Osteoblast (primary cell): ENCODE results near the gene ACBD4. TPM values are rescaled to one million over a fixed set of nuclear protein-coding genes. Genes with fewer than 3 reads are reported as not detected.

ENCODE experiments used
- DNase-seq: peaks from one replicate; pipeline ENCODE4 v3.0.0; 2011; ENCODE audit warnings: low spot score, mixed read lengths; ENCODE audit not compliant: insufficient read length; ENCODE audit errors: missing footprints
- H2AFZ ChIP-seq: 2 replicates; pipeline ENCODE4 v1.6.0; 2011; ENCODE audit warnings: mild to moderate bottlenecking, low read length
- H3K27ac ChIP-seq: 2 replicates; pipeline ENCODE4 v1.5.1; 2011; ENCODE audit warnings: mild to moderate bottlenecking, low read depth, low read length, moderate library complexity
- H3K27me3 ChIP-seq: 2 replicates; pipeline ENCODE4 v1.6.0; 2012; ENCODE audit warnings: mild to moderate bottlenecking, control low read depth, inconsistent platforms, low read length, moderate library complexity; ENCODE audit not compliant: insufficient read depth
- H3K36me3 ChIP-seq: 2 replicates; pipeline ENCODE4 v1.5.1; 2011; ENCODE audit warnings: mild to moderate bottlenecking, low read length, control low read depth, moderate library complexity; ENCODE audit not compliant: insufficient read depth
- H3K4me1 ChIP-seq: 2 replicates; pipeline ENCODE4 v1.5.1; 2011; ENCODE audit warnings: mild to moderate bottlenecking, low read length, control low read depth, moderate library complexity; ENCODE audit not compliant: insufficient read depth
- H3K4me2 ChIP-seq: 2 replicates; pipeline ENCODE4 v1.6.0; 2011; ENCODE audit warnings: mild to moderate bottlenecking, low read length; ENCODE audit not compliant: insufficient read depth
- H3K4me3 ChIP-seq: fragments of 200-600 bp; sonication (generic); 3 replicates; pipeline ENCODE4 v1.5.1; 2012; ENCODE audit warnings: mild to moderate bottlenecking, low read length, inconsistent platforms; ENCODE audit not compliant: insufficient read depth
- H3K79me2 ChIP-seq: 2 replicates; pipeline ENCODE4 v1.6.0; 2012; ENCODE audit warnings: mild to moderate bottlenecking, low read length, control low read depth, inconsistent platforms; ENCODE audit not compliant: insufficient read depth
- H3K9me3 ChIP-seq: 2 replicates; pipeline ENCODE4 v1.5.1; 2011; ENCODE audit warnings: low read depth, low read length, control low read depth
- H4K20me1 ChIP-seq: 2 replicates; pipeline ENCODE4 v1.6.0; 2012; ENCODE audit warnings: mild to moderate bottlenecking, low read length, control low read depth; ENCODE audit not compliant: insufficient read depth
- total RNA-seq: library from RNA; depleted of rRNA; stranded (reverse); fragments of >200 nt; gene quantifications from 2 replicates; pipeline ENCODE4 v1.2.3, GENCODE V29; 2012
- TF ChIP-seq, protein P1 (sequence below): IDR thresholded peaks from 2 replicates; pipeline ENCODE4 v1.5.1; 2011; ENCODE audit warnings: mild to moderate bottlenecking, low read depth, low read length, moderate library complexity; ENCODE audit errors: extremely low read depth

The ACBD4 gene
- total RNA-seq, 1 donor = 4.7 TPM

GRCh38 chr17:45131616-45132319, 3.7 kb upstream of the ACBD4 start:
- Histone ChIP-seq H4K20me1 (no peaks in the 10 kb centered on the region), H3K79me2 (peaks cover 24% of the 10 kb centered on the region), H3K9me3 (no peaks in the 10 kb centered on the region), H3K4me2 (peak overlapping the region; percentile 87), H3K36me3 (no peaks in the 10 kb centered on the region), H3K27me3 (no peaks in the 10 kb centered on the region), H3K27ac (no peak overlapping the region), H2AFZ (peak overlapping the region; percentile 58), H3K4me3 (peak overlapping the region; percentile 93), H3K4me1 (peaks cover 33% of the 10 kb centered on the region)
- peak; percentile 92 for DNase-seq
- TF ChIP-seq, protein P1, sequence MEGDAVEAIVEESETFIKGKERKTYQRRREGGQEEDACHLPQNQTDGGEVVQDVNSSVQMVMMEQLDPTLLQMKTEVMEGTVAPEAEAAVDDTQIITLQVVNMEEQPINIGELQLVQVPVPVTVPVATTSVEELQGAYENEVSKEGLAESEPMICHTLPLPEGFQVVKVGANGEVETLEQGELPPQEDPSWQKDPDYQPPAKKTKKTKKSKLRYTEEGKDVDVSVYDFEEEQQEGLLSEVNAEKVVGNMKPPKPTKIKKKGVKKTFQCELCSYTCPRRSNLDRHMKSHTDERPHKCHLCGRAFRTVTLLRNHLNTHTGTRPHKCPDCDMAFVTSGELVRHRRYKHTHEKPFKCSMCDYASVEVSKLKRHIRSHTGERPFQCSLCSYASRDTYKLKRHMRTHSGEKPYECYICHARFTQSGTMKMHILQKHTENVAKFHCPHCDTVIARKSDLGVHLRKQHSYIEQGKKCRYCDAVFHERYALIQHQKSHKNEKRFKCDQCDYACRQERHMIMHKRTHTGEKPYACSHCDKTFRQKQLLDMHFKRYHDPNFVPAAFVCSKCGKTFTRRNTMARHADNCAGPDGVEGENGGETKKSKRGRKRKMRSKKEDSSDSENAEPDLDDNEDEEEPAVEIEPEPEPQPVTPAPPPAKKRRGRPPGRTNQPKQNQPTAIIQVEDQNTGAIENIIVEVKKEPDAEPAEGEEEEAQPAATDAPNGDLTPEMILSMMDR = peak; percentile 73

DNA sequence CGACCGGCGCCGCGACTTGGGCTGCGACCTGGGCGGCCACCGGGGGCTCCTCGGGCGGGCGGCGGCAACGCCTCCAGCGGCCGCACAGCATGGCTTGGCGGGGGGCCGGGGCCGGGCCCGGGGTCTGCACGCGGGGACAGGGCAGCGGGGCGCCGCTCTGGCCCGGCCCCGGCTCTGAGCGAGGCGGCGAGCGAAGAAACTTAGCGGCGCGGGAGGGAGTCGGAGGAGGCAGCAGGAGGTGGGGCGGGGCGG, 3.2 kb upstream of the ACBD4 start, which contains the start of gene PLCD3:
Gene PLCD3 (minus strand): TSS at position 196 of the 252 bp plus-strand sequence. CDS start 105 bp downstream, at position 91.
- H4K20me1 ChIP-seq = no peaks in the 10 kb centered on the region
- peaks cover 19% of the 10 kb centered on the region for H3K79me2 ChIP-seq
- H2AFZ ChIP-seq = peak within 1 kb of the TSS; percentile 95
- peak within 1 kb of the TSS; percentile 100 for H3K4me2 ChIP-seq
- H3K27me3 ChIP-seq = no peaks in the 10 kb centered on the region
- TF ChIP-seq, protein P1 = no peak
- peak within 1 kb of the TSS; percentile 83 for H3K27ac ChIP-seq
- no peak for DNase-seq
- peaks cover 33% of the 10 kb centered on the region for H3K4me1 ChIP-seq
- peak within 1 kb of the TSS; percentile 93 for H3K4me3 ChIP-seq
- no peaks in the 10 kb centered on the region for H3K9me3 ChIP-seq
- H3K36me3 ChIP-seq = no peaks in the 10 kb centered on the region

DNA sequence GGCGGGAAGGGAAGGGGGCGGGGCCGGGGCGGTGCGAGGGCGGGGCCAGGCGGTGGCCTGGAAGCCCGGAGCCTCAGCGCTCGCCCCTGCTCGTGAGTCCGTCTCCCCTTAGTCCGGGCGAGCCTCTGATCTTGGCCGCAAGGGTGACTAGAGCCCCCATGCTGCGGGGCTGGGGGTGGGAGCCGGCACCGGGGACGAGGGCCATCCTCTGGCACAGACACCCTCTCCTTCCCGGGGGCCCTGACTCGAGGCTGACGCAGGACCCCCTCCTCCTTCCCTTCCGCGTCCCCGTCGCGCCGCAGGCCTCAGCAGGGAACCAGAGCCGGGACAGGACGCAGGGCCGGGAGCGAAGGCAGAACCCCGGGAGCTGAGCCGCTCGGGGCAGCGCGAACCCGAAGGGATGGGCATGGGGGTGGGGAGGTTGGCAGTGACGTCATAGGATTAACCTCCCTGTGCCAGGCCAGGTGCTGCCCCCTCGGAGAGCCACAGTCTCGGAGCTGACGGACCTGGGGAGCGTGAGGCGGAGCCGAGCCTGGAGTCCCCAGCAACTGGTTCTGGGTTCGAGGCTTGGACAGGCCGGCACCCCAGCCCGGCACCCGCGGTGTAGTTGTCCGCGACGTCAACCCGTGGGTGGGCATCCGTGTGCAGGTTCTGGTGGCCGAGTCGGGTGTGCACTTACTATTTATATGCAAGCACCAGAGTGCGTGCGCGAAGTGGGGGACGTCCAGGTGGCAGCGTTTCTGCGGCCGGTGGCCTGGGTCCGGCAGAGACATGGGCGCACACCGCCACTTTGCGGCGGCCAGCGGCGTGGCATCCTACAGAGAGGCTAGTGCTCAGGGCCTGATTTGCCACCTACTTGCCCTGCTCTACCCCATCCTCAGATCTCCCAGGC, 2.7 kb upstream of the ACBD4 start:
- H3K27ac ChIP-seq = peak overlapping the region; percentile 83
- no peaks in the 10 kb centered on the region for H3K27me3 ChIP-seq
- peak; percentile 99 for DNase-seq
- TF ChIP-seq, protein P1 = peak; percentile 76
- H3K4me1 ChIP-seq = peaks cover 28% of the 10 kb centered on the region
- peaks cover 14% of the 10 kb centered on the region for H3K79me2 ChIP-seq
- peak overlapping the region; percentile 95 for H2AFZ ChIP-seq
- H4K20me1 ChIP-seq = no peaks in the 10 kb centered on the region
- H3K36me3 ChIP-seq = no peaks in the 10 kb centered on the region
- H3K4me3 ChIP-seq = peak overlapping the region; percentile 93
- H3K9me3 ChIP-seq = no peaks in the 10 kb centered on the region
- peak overlapping the region; percentile 100 for H3K4me2 ChIP-seq
